Endothelial cell of umbilical vein (primary cell): Measurements from ENCODE around the gene GSDME. TPM values are rescaled to one million over a fixed set of nuclear protein-coding genes. Genes with fewer than 3 reads are reported as not detected.

ENCODE experiments used
- BruUV-seq: library from RNA; stranded (reverse); fragments of 400-500 nt; replicated peaks from 2 replicates; lab custom pipeline; 2021; lab: Mats Ljungman, UMichigan
- CTCF ChIA-PET: fragments of 300-600, 350-600 bp; sonication (Branson Sonifier 250); formaldehyde crosslinking; loops from one replicate; lab custom pipeline; 2021; ENCODE audit warnings: antibody characterized with exemption, inconsistent platforms; lab: Charles Lee
- POLR2A ChIA-PET: fragments of 300-600, 350-600 bp; sonication (Branson Sonifier 250); formaldehyde crosslinking; loops from one replicate; lab custom pipeline; 2021; ENCODE audit warnings: antibody characterized with exemption, inconsistent platforms; lab: Charles Lee
- DNase-seq: peaks from one replicate; pipeline ENCODE4 v3.0.0-alpha.2; 2011; ENCODE audit warnings: low read depth, low spot score
- FAIRE-seq: peaks from 2 replicates; lab custom pipeline; 2011; peaks lifted over from hg19 to GRCh38; lab: Jason Lieb, UNC
- H2AFZ ChIP-seq: 2 replicates; pipeline ENCODE4 v1.6.0; 2012; ENCODE audit warnings: low read depth, low read length, control low read depth, inconsistent platforms
- H3K27ac ChIP-seq: 2 replicates; pipeline ENCODE4 v1.5.1; 2011; ENCODE audit warnings: low read depth, mild to moderate bottlenecking, control low read depth, low read length, moderate library complexity; ENCODE audit not compliant: insufficient read depth
- H3K27me3 ChIP-seq, 2 experiments: 2 replicates each; pipeline versions ENCODE4 v1.6.0 to v1.6.1; 2011; ENCODE audit warnings: low read length in 2 of 2, mixed read lengths in 1 of 2; ENCODE audit not compliant: control insufficient read depth in 2 of 2, insufficient read depth in 2 of 2
- H3K36me3 ChIP-seq, 2 experiments: 2 replicates in 1 of 2; 3 replicates in 1 of 2; pipeline ENCODE4 v1.5.1; 2011; ENCODE audit warnings: low read length in 2 of 2, mild to moderate bottlenecking in 1 of 2, moderate library complexity in 1 of 2; ENCODE audit not compliant: control insufficient read depth in 2 of 2, insufficient read depth in 2 of 2; ENCODE audit errors: extremely low read depth in 1 of 2
- H3K4me1 ChIP-seq: 3 replicates; pipeline ENCODE4 v1.5.1; 2011; ENCODE audit warnings: mild to moderate bottlenecking, low read length; ENCODE audit not compliant: control insufficient read depth, insufficient read depth; ENCODE audit errors: extremely low read depth
- H3K4me2 ChIP-seq: 2 replicates; pipeline ENCODE4 v1.6.1; 2011; ENCODE audit warnings: low read length, control low read depth, mixed read lengths; ENCODE audit not compliant: insufficient read depth
- H3K4me3 ChIP-seq, 3 experiments: fragments of 200-600 bp in 1 of 3; sonication (generic), shearing (Covaris generic) in 1 of 3; replicated peaks in 1 of 3; 2 replicates each; pipeline ENCODE4 v1.5.1; 2011 to 2016; ENCODE audit warnings: control low read depth in 3 of 3, low read length in 3 of 3, mild to moderate bottlenecking in 2 of 3, inconsistent platforms in 1 of 3, low read depth in 1 of 3, moderate library complexity in 1 of 3; ENCODE audit not compliant: insufficient read depth in 1 of 3
- H3K79me2 ChIP-seq: 2 replicates; pipeline ENCODE4 v1.6.0; 2012; ENCODE audit warnings: low read length, inconsistent platforms; ENCODE audit not compliant: control insufficient read depth, insufficient read depth
- H3K9ac ChIP-seq: replicated peaks from 2 replicates; pipeline ENCODE3; 2011; ENCODE audit warnings: low read length, control low read depth; ENCODE audit not compliant: insufficient read depth; ENCODE audit errors: extremely low read depth
- H3K9me1 ChIP-seq: replicated peaks from 3 replicates; pipeline ENCODE4 v1.6.0; 2011; ENCODE audit warnings: mild to moderate bottlenecking, low read length; ENCODE audit not compliant: control insufficient read depth, insufficient read depth; ENCODE audit errors: extremely low read depth
- H3K9me3 ChIP-seq: replicated peaks from 2 replicates; pipeline ENCODE4 v1.5.1; 2012; ENCODE audit warnings: low read length, inconsistent platforms; ENCODE audit not compliant: control insufficient read depth, insufficient read depth
- H4K20me1 ChIP-seq: replicated peaks from 2 replicates; pipeline ENCODE3; 2011; ENCODE audit warnings: mild to moderate bottlenecking, low read length; ENCODE audit not compliant: control insufficient read depth, insufficient read depth; ENCODE audit errors: extremely low read depth
- CTCF ChIP-seq, 2 donors: IDR thresholded peaks; 1 replicate in 1 of 2; 2 replicates in 1 of 2; pipeline ENCODE4 v1.5.1; 2011; ENCODE audit warnings: low read length in 2 of 2, mild to moderate bottlenecking in 2 of 2, moderate library complexity in 2 of 2, control low read depth in 1 of 2, inconsistent platforms in 1 of 2, low read depth in 1 of 2; ENCODE audit not compliant: insufficient read depth in 1 of 2; ENCODE audit errors: extremely low read depth in 1 of 2
- EZH2 ChIP-seq: IDR thresholded peaks from 2 replicates; pipeline ENCODE4 v1.6.1; 2012; ENCODE audit warnings: borderline replicate concordance, low read depth, mild to moderate bottlenecking, moderate library complexity, low read length, inconsistent platforms; ENCODE audit not compliant: severe bottlenecking
- FOS ChIP-seq: IDR thresholded peaks from 2 replicates; pipeline ENCODE4 v1.6.1; 2011; ENCODE audit warnings: mild to moderate bottlenecking, low read length, moderate library complexity, borderline replicate concordance; ENCODE audit not compliant: insufficient read depth
- GATA2 ChIP-seq: IDR thresholded peaks from 2 replicates; pipeline ENCODE4 v1.7.0; 2011; ENCODE audit warnings: low read depth, mild to moderate bottlenecking, moderate library complexity, mixed read lengths, low read length; ENCODE audit not compliant: insufficient read length, insufficient read depth
- JUN ChIP-seq: IDR thresholded peaks from 2 replicates; pipeline ENCODE4 v1.6.1; 2011; ENCODE audit warnings: borderline replicate concordance, low read depth; ENCODE audit not compliant: insufficient read length, insufficient read depth
- MAX ChIP-seq: IDR thresholded peaks from 2 replicates; pipeline ENCODE4 v1.6.1; 2011; ENCODE audit not compliant: insufficient read depth, insufficient read length
- MYC ChIP-seq: IDR thresholded peaks from one replicate; pipeline ENCODE4 v1.6.1; 2011; ENCODE audit warnings: mild to moderate bottlenecking, low read depth, low read length
- POLR2A ChIP-seq: IDR thresholded peaks from 2 replicates; pipeline ENCODE4 v1.6.1; 2012; ENCODE audit warnings: low read depth, mild to moderate bottlenecking, control low read depth, low read length
- POLR2AphosphoS5 ChIP-seq: IDR thresholded peaks from 2 replicates; pipeline ENCODE4 v1.6.1; 2012; ENCODE audit warnings: low read depth, mild to moderate bottlenecking, control low read depth, low read length, moderate library complexity; ENCODE audit not compliant: insufficient read depth
- dilution Hi-C: fragments of 300-500 bp; cut with MboI; formaldehyde crosslinking; loops from one replicate; pipeline ENCODE4 v1.15.0; 2019; ENCODE audit warnings: low sequenced_read_pairs; ENCODE audit not compliant: extremely low pct_ligation_motif_present
- intact Hi-C: fragments of 100-400 bp; cut with micrococcal nuclease; formaldehyde crosslinking; loops from one replicate; pipeline ENCODE4 v1.10.0; 2022
- polyA plus RNA-seq, 4 experiments: library from polyadenylated mRNA; depleted of rRNA in 3 of 4; stranded (reverse) in 3 of 4; unstranded in 1 of 4; fragments of >200 nt; gene quantifications; 2 replicates each; pipeline versions ENCODE4 v1.2.1 to v1.2.3, GENCODE V29; 2011 to 2012; ENCODE audit warnings: missing spikeins in 1 of 4
- total RNA-seq: library from RNA; stranded (reverse); gene quantifications from 2 replicates; pipeline ENCODE4 v1.2.3, GENCODE V29; 2021

Gene GSDME
- total and polyA plus RNA-seq, 2 donors (not counting 3 experiments of a cell fraction or from before 2014, with no cell fraction given) = 21.1 to 23.4 TPM

- ChIA-PET POLR2A (no interaction called here), CTCF (interaction anchor here (2.1 to 2.2 kb wide), 2 partner anchors 43 to 367 kb away, joined by 4 to 10 read pairs; no protein-coding TSS in a partner anchor)
- Histone ChIP-seq H3K9me3 (no peaks in the 10 kb centered on the region), H3K27me3 (peaks cover 0 to under 1% of the 10 kb centered on the region in 2 experiments), H3K79me2 (no peaks in the 10 kb centered on the region), H3K9me1 (no peaks in the 10 kb centered on the region), H3K9ac (no peak overlapping the region), H3K4me3 (no peak overlapping the region), H2AFZ (no peak overlapping the region), H3K36me3 (no peaks in the 10 kb centered on the region), H3K27ac (no peak overlapping the region), H3K4me2 (no peak overlapping the region), H3K4me1 (no peaks in the 10 kb centered on the region), H4K20me1 (no peaks in the 10 kb centered on the region)
- DNase-seq (no peak), FAIRE-seq (no peak)
- TF ChIP-seq FOS (no peak), POLR2AphosphoS5 (no peak), EZH2 (no peak)
- dilution Hi-C loops (no loop called here), intact Hi-C loops (loop anchor here (5.0 kb wide), 1 partner anchor 368 kb away; no protein-coding TSS in a partner anchor)
- BruUV-seq = no TSS peak
Measured at GRCh38 chr7:24769851-24770250, 12.6 kb upstream of the GSDME start.

- H3K9me3 ChIP-seq = no peaks in the 10 kb centered on the region
- H3K79me2 ChIP-seq = no peaks in the 10 kb centered on the region
- no TSS peak for BruUV-seq
- no peak for DNase-seq
- H3K9ac ChIP-seq = no peak overlapping the region
- no peaks in the 10 kb centered on the region for H4K20me1 ChIP-seq
- peaks cover 5 to 6% of the 10 kb centered on the region in 2 experiments for H3K27me3 ChIP-seq
- ChIA-PET CTCF (interaction anchor here (1.5 to 2.2 kb wide), 3 partner anchors 9 to 367 kb away, joined by 4 to 10 read pairs (median 5); no protein-coding TSS in a partner anchor), POLR2A (no interaction called here)
- H3K4me3 ChIP-seq = no peak overlapping the region
- intact Hi-C loops (loop anchor here (5.0 kb wide), 1 partner anchor 367 kb away; no protein-coding TSS in a partner anchor), dilution Hi-C loops (no loop called here)
- H2AFZ ChIP-seq = no peak overlapping the region
- no peak overlapping the region for H3K27ac ChIP-seq
- H3K9me1 ChIP-seq = no peaks in the 10 kb centered on the region
- no peaks in the 10 kb centered on the region for H3K36me3 ChIP-seq
- H3K4me1 ChIP-seq = no peaks in the 10 kb centered on the region
- no peak for FAIRE-seq
- no peak overlapping the region for H3K4me2 ChIP-seq
- TF ChIP-seq MYC (no peak), POLR2A (no peak), JUN (no peak), EZH2 (no peak), CTCF (IDR thresholded peaks at IDR 0.05; ENCODE audit: extremely low read depth in 1 of 2, insufficient read depth in 1 of 2, low read depth in 1 of 2, low read length in 2 of 2) (no peak), POLR2AphosphoS5 (no peak), FOS (no peak), GATA2 (no peak), MAX (no peak)
Measured at GRCh38 chr7:24769014-24769830, 12.0 kb upstream of the GSDME start.
